ENCODE measurements around the gene CDK19. TPM values are rescaled to one million over a fixed set of nuclear protein-coding genes. Genes with fewer than 3 reads are reported as not detected.

The CDK19 gene
- total and polyA plus RNA-seq, 10 of the 15 experiments (the other 5 are each of a cell fraction or from before 2014, with no cell fraction given): 4.6 to 21.4 (median 12.4) TPM

GRCh38 chr6:110683241-110683640 is 132.0 kb downstream of the CDK19 start:
- 100% methylated on average over 3 of the region's 3 CpGs for WGBS (ENCODE audit: insufficient coverage, insufficient replicate concordance, low lambda C conversion rate, missing lambda C conversion rate)
- CTCF ChIA-PET: interaction anchor here (0.7 to 4.0 kb wide), 20 partner anchors 11 to 919 kb away, joined by 3 to 91 read pairs (median 8); partner anchors contain the start of gene GTF3C6
- Histone ChIP-seq H3K4me3 (no peak overlapping the region), H3K27ac (ENCODE audit: control insufficient read depth, insufficient read depth) (no peak overlapping the region), H3K9me3 (replicated peaks; ENCODE audit: control insufficient read depth, insufficient read depth, low read length) (no peaks in the 10 kb centered on the region), H3K4me1 (ENCODE audit: control insufficient read depth, insufficient read depth, low read length) (0 out of 2 replicates have a peak, but pooled peaks cover 6% of the 10 kb centered on the region), H4K20me1 (ENCODE audit: control insufficient read depth, insufficient read depth) (no peaks in the 10 kb centered on the region), H3K9ac (ENCODE audit: control insufficient read depth, insufficient read depth, low read length) (no peak overlapping the region), H3K36me3 (ENCODE audit: control insufficient read depth in 2 of 2, insufficient read depth in 2 of 2, low read length in 1 of 2) (no peaks in the 10 kb centered on the region), H3K27me3 (replicated peaks in 1 of 2; ENCODE audit: control insufficient read depth in 2 of 2, insufficient read depth in 2 of 2, low read length in 1 of 2) (no peaks in the 10 kb centered on the region), H3K79me2 (ENCODE audit: control insufficient read depth, insufficient read depth, low read length) (no peaks in the 10 kb centered on the region), H3K4me2 (ENCODE audit: control insufficient read depth, insufficient read depth) (no peak overlapping the region), H2AFZ (ENCODE audit: control insufficient read depth, low read depth, low read length) (no peak overlapping the region)
- intact Hi-C loops (cut with micrococcal nuclease; ENCODE audit: unreplicated experiment) (loop anchor here (5.0 kb wide), 2 partner anchors 99 to 314 kb away; no protein-coding TSS in a partner anchor), in situ Hi-C loops (cut with MboI) (loop anchor here (5.0 kb wide), 2 partner anchors 194 to 264 kb away; no protein-coding TSS in a partner anchor)
- ATAC-seq: no peak
- POLR2A ChIA-PET: interaction anchor here (0.6 to 2.1 kb wide), 4 partner anchors 17 to 251 kb away, joined by 3 to 11 read pairs (median 4); partner anchors contain the start of gene AMD1
- no peak for FAIRE-seq
- SMC1A ChIA-PET (ENCODE audit: uncharacterized antibody, unreplicated experiment): interaction anchor here (0.7 to 6.8 kb wide), 19 partner anchors 10 to 317 kb away, joined by 3 to 117 read pairs (median 4); no protein-coding TSS in a partner anchor
- no peak for DNase-seq (ENCODE audit: low read depth, low spot score)
- TF ChIP-seq NRF1 (conservative IDR thresholded peaks at IDR 0.05; ENCODE audit: low read depth, low read length) (no peak), EP300 (IDR thresholded peaks at IDR 0.05; ENCODE audit: borderline replicate concordance in 1 of 2, control insufficient read depth in 1 of 2, low read depth in 2 of 2, low read length in 2 of 2) (no peak), PRDM15 (CRISPR knock-in tag; IDR thresholded peaks at IDR 0.05) (no peak), TAF1 (IDR thresholded peaks at IDR 0.05; ENCODE audit: borderline replicate concordance, low read depth, low read length) (no peak), NBN (IDR thresholded peaks at IDR 0.05) (no peak), ZNF24 (IDR thresholded peaks at IDR 0.05) (no peak), EZH2 (IDR thresholded peaks at IDR 0.05; ENCODE audit: borderline replicate concordance, control insufficient read depth, low read depth, low read length) (no peak), JUND (IDR thresholded peaks at IDR 0.05; ENCODE audit: low read depth, low read length) (no peak), GABPA (IDR thresholded peaks at IDR 0.05; ENCODE audit: low read depth) (no peak), SMC3 (IDR thresholded peaks at IDR 0.05; ENCODE audit: borderline replicate concordance, low read length) (no peak), NFIC (IDR thresholded peaks at IDR 0.05; ENCODE audit: low read depth, low read length) (no peak), ZNF207 (IDR thresholded peaks at IDR 0.05; ENCODE audit: borderline replicate concordance) (no peak), YBX1 (IDR thresholded peaks at IDR 0.05) (no peak), RBBP5 (conservative IDR thresholded peaks at IDR 0.05) (no peak), ZNF687 (IDR thresholded peaks at IDR 0.05) (no peak)
- RAD21 ChIA-PET (ENCODE audit: unreplicated experiment): interaction anchor here (0.7 to 3.9 kb wide), 17 partner anchors 10 to 1360 kb away, joined by 3 to 98 read pairs (median 5); partner anchors contain the start of genes AMD1, CDK19 and GTF3C6
- no TSS peak for BruUV-seq (replicated peaks)

Measured in GM12878 (cell line).